GM23338 (cell line): Measurements from ENCODE around the gene HNRNPF. TPM values are rescaled to one million over a fixed set of nuclear protein-coding genes. Genes with fewer than 3 reads are reported as not detected.

Source experiments
- ATAC-seq: fragments of 200-7000 bp; cut with Tn5 transposase; 3 replicates; pipeline ENCODE4 v1.9.1; 2020
- DNase-seq: peaks from one replicate; pipeline ENCODE4 v3.0.0-alpha.2; 2015; ENCODE audit warnings: low spot score
- H2AFZ ChIP-seq: fragments of 200-600 bp; sonication (generic); 2 replicates; pipeline ENCODE4 v1.8.0; 2016; ENCODE audit warnings: antibody characterized with exemption, mild to moderate bottlenecking, moderate library complexity
- H3F3A ChIP-seq: fragments of 200-600 bp; sonication (generic); replicated peaks from 2 replicates; pipeline ENCODE4 v1.8.0; 2017; ENCODE audit warnings: antibody characterized with exemption, mixed run types, low read depth
- H3K27ac ChIP-seq: fragments of 200-600 bp; sonication (generic); 2 replicates; pipeline ENCODE4 v1.6.1; 2016; ENCODE audit warnings: low read depth
- H3K27me3 ChIP-seq: fragments of 200-600 bp; sonication (generic); 2 replicates; pipeline ENCODE4 v1.8.0; 2016; ENCODE audit warnings: mild to moderate bottlenecking, mixed run types, moderate library complexity; ENCODE audit not compliant: insufficient read depth
- H3K36me3 ChIP-seq: fragments of 200-600 bp; sonication (generic); 2 replicates; pipeline ENCODE4 v1.8.0; 2016; ENCODE audit warnings: mild to moderate bottlenecking; ENCODE audit not compliant: insufficient read depth
- H3K4me1 ChIP-seq: fragments of 200-600 bp; sonication (generic); 2 replicates; pipeline ENCODE4 v1.8.0; 2016; ENCODE audit warnings: mild to moderate bottlenecking, moderate library complexity; ENCODE audit not compliant: insufficient read depth
- H3K4me2 ChIP-seq: fragments of 200-600 bp; sonication (generic); 2 replicates; pipeline ENCODE4 v1.7.1; 2017; ENCODE audit warnings: mixed run types
- H3K4me3 ChIP-seq: fragments of 200-600 bp; sonication (generic); 2 replicates; pipeline ENCODE4 v1.6.1; 2016; ENCODE audit warnings: mixed run types
- H3K79me2 ChIP-seq: fragments of 200-600 bp; sonication (generic); replicated peaks from 2 replicates; pipeline ENCODE4 v1.8.0; 2017; ENCODE audit warnings: mild to moderate bottlenecking; ENCODE audit not compliant: insufficient read depth
- H3K9me2 ChIP-seq: fragments of 200-600 bp; sonication (generic); 2 replicates; pipeline ENCODE4 v1.8.0; 2017; ENCODE audit not compliant: insufficient read depth
- H4K20me1 ChIP-seq: fragments of 200-600 bp; sonication (generic); replicated peaks from 2 replicates; pipeline ENCODE4 v1.8.0; 2017; ENCODE audit warnings: mild to moderate bottlenecking; ENCODE audit not compliant: insufficient read depth
- H3K27ac Mint-ChIP-seq: 2 replicates; pipeline ENCODE4 v1.8.0; 2020; ENCODE audit warnings: inconsistent platforms, mild to moderate bottlenecking, moderate library complexity, mixed read lengths
- H3K27me3 Mint-ChIP-seq: 3 replicates; pipeline ENCODE4 v1.8.0; 2022; ENCODE audit warnings: low read depth, mild to moderate bottlenecking, moderate library complexity, mixed read lengths, inconsistent platforms; ENCODE audit not compliant: insufficient read depth, poor library complexity
- H3K36me3 Mint-ChIP-seq: 3 replicates; pipeline ENCODE4 v1.8.0; 2021; ENCODE audit warnings: low read depth, mild to moderate bottlenecking, inconsistent platforms, moderate library complexity, mixed read lengths
- H3K4me1 Mint-ChIP-seq: 3 replicates; pipeline ENCODE4 v1.8.0; 2020; ENCODE audit warnings: mild to moderate bottlenecking, inconsistent platforms, mixed read lengths
- H3K4me3 Mint-ChIP-seq: 3 replicates; pipeline ENCODE4 v1.8.0; 2021; ENCODE audit warnings: moderate library complexity, mild to moderate bottlenecking, inconsistent platforms, mixed read lengths
- H3K9me3 Mint-ChIP-seq: 3 replicates; pipeline ENCODE4 v1.8.0; 2020; ENCODE audit warnings: moderate library complexity, mild to moderate bottlenecking, inconsistent platforms, mixed read lengths
- CREB1 ChIP-seq: fragments of 250-450 bp; sonication (Bioruptor Pico); IDR thresholded peaks from 2 replicates; pipeline ENCODE4 v1.5.0; 2020; ENCODE audit warnings: low read depth, mild to moderate bottlenecking, moderate library complexity
- EZH2 ChIP-seq: fragments of 200-600 bp; sonication (generic); IDR thresholded peaks from one replicate; pipeline ENCODE4 v1.8.0; 2017; ENCODE audit warnings: antibody characterized with exemption, mild to moderate bottlenecking, low read depth; ENCODE audit not compliant: unreplicated experiment
- JUNB ChIP-seq: IDR thresholded peaks from one replicate; pipeline ENCODE4 v1.6.1; 2016; ENCODE audit warnings: antibody characterized with exemption; ENCODE audit not compliant: unreplicated experiment
- NANOG ChIP-seq: IDR thresholded peaks from 2 replicates; pipeline ENCODE4 v1.6.1; 2016; ENCODE audit warnings: antibody characterized with exemption, borderline replicate concordance
- STAT1 ChIP-seq: IDR thresholded peaks from one replicate; pipeline ENCODE4 v1.6.1; 2016; ENCODE audit warnings: antibody characterized with exemption; ENCODE audit not compliant: unreplicated experiment
- polyA plus RNA-seq: library from polyadenylated mRNA; unstranded; fragments of >200 nt; fragmentation: Nextera tagmentation; extraction: Ambion mirVana; gene quantifications from 2 replicates; pipeline ENCODE4 v1.2.1, GENCODE V29; 2016
- total RNA-seq: library from RNA; depleted of rRNA; stranded (reverse); fragments of >200 nt; shearing (Covaris generic); gene quantifications from 2 replicates; pipeline ENCODE4 v1.2.3, GENCODE V29; 2014
- TF ChIP-seq, protein P1 (sequence below): IDR thresholded peaks from 2 replicates; pipeline ENCODE4 v1.6.1; 2016; ENCODE audit warnings: antibody characterized with exemption
- TF ChIP-seq, protein P2 (sequence below): fragments of 250-450 bp; sonication (Bioruptor Pico); IDR thresholded peaks from 2 replicates; pipeline ENCODE4 v1.5.0; 2020; ENCODE audit warnings: mild to moderate bottlenecking, moderate library complexity

HNRNPF gene
- total and polyA plus RNA-seq, 2 experiments from 2014 or later, result 210 to 378 TPM

DNA sequence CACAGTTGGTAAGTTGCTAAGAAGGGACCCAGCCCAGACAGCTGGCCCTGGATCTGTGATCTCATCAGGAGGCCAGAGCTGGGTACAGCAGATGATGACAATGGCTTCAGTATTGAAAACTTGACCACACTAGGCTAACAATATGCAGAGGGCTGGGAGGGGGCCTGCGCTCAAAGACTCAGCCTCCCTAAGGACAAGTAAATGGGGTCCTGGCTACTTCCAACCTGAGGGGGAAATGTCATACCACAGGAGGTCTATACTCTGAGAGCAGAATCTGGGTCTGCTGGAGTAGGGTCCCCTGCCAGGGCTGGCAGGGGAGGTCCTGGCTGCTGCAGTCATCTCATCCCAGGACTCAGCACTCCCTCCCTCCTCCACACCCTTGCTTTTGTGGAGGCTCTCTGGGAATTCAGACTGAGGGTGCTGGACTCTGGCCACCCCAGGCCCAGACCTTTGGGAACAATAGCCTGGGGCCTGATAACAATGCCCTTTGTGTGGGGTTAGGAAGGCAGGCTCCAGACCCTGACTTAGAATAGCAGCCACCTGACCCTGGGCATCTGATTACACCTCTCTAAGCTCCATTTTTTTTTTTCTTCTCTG, 36.1 kb downstream of the HNRNPF start (continued):
- TF ChIP-seq, protein P1, sequence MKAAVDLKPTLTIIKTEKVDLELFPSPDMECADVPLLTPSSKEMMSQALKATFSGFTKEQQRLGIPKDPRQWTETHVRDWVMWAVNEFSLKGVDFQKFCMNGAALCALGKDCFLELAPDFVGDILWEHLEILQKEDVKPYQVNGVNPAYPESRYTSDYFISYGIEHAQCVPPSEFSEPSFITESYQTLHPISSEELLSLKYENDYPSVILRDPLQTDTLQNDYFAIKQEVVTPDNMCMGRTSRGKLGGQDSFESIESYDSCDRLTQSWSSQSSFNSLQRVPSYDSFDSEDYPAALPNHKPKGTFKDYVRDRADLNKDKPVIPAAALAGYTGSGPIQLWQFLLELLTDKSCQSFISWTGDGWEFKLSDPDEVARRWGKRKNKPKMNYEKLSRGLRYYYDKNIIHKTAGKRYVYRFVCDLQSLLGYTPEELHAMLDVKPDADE, result no peak
- TF ChIP-seq STAT1 (no peak), EZH2 (no peak), NANOG (no peak)

DNA sequence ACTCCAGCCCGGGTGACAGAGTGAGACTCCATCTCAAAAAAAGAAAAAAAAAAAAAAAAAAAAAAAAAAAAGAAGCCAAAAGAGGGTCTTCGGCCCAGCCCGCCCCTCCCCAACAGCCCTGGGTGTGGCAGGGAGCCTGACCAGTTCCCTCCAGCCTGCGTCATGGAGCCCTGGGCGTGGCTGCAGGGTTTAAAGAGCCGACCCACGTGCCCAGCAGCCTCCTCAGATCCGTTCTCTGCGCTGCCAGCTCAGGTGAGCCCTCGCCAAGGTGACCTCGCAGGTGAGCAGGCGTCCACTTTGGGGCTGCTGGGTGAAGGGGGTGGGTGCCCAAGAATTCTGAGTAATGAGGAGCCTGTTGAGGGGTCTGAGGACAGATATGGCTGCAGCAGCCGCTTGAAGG, 37.6 kb downstream of the HNRNPF start, which contains the start of gene FXYD4:
TSS of gene FXYD4 (plus strand) at position 219 of the 400 bp plus-strand sequence. CDS start 2,111 bp downstream, outside the sequence.
- Histone ChIP-seq H4K20me1 (no peaks in the 10 kb centered on the region), H3K4me3 (no peak within 1 kb of the TSS), H3K4me1 (no peaks in the 10 kb centered on the region; the same call in 1 of the 2 replicates), H3K4me2 (no peak within 1 kb of the TSS), H3K36me3 (no peaks in the 10 kb centered on the region), H3F3A (no peaks in the 10 kb centered on the region), H3K79me2 (no peaks in the 10 kb centered on the region), H2AFZ (no peak within 1 kb of the TSS), H3K9me2 (no peaks in the 10 kb centered on the region), H3K27ac (no peak within 1 kb of the TSS), H3K27me3 (no peaks in the 10 kb centered on the region)
- DNase-seq (no peak), ATAC-seq (no peak)
- no peaks in the 10 kb centered on the region for H3K9me3 Mint-ChIP-seq
- TF ChIP-seq CREB1 (CRISPR knock-in tag), result no peak
- TF ChIP-seq NANOG, result no peak
- TF ChIP-seq, protein P2, sequence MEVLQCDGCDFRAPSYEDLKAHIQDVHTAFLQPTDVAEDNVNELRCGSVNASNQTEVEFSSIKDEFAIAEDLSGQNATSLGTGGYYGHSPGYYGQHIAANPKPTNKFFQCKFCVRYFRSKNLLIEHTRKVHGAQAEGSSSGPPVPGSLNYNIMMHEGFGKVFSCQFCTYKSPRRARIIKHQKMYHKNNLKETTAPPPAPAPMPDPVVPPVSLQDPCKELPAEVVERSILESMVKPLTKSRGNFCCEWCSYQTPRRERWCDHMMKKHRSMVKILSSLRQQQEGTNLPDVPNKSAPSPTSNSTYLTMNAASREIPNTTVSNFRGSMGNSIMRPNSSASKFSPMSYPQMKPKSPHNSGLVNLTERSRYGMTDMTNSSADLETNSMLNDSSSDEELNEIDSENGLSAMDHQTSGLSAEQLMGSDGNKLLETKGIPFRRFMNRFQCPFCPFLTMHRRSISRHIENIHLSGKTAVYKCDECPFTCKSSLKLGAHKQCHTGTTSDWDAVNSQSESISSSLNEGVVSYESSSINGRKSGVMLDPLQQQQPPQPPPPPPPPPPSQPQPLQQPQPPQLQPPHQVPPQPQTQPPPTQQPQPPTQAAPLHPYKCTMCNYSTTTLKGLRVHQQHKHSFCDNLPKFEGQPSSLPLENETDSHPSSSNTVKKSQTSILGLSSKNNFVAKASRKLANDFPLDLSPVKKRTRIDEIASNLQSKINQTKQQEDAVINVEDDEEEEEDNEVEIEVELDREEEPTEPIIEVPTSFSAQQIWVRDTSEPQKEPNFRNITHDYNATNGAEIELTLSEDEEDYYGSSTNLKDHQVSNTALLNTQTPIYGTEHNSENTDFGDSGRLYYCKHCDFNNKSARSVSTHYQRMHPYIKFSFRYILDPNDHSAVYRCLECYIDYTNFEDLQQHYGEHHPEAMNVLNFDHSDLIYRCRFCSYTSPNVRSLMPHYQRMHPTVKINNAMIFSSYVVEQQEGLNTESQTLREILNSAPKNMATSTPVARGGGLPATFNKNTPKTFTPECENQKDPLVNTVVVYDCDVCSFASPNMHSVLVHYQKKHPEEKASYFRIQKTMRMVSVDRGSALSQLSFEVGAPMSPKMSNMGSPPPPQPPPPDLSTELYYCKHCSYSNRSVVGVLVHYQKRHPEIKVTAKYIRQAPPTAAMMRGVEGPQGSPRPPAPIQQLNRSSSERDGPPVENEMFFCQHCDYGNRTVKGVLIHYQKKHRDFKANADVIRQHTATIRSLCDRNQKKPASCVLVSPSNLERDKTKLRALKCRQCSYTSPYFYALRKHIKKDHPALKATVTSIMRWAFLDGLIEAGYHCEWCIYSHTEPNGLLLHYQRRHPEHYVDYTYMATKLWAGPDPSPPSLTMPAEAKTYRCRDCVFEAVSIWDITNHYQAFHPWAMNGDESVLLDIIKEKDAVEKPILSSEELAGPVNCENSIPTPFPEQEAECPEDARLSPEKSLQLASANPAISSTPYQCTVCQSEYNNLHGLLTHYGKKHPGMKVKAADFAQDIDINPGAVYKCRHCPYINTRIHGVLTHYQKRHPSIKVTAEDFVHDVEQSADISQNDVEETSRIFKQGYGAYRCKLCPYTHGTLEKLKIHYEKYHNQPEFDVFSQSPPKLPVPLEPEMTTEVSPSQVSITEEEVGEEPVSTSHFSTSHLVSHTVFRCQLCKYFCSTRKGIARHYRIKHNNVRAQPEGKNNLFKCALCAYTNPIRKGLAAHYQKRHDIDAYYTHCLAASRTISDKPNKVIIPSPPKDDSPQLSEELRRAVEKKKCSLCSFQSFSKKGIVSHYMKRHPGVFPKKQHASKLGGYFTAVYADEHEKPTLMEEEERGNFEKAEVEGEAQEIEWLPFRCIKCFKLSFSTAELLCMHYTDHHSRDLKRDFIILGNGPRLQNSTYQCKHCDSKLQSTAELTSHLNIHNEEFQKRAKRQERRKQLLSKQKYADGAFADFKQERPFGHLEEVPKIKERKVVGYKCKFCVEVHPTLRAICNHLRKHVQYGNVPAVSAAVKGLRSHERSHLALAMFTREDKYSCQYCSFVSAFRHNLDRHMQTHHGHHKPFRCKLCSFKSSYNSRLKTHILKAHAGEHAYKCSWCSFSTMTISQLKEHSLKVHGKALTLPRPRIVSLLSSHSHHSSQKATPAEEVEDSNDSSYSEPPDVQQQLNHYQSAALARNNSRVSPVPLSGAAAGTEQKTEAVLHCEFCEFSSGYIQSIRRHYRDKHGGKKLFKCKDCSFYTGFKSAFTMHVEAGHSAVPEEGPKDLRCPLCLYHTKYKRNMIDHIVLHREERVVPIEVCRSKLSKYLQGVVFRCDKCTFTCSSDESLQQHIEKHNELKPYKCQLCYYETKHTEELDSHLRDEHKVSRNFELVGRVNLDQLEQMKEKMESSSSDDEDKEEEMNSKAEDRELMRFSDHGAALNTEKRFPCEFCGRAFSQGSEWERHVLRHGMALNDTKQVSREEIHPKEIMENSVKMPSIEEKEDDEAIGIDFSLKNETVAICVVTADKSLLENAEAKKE (CRISPR knock-in tag), result no peak
- TF ChIP-seq STAT1, result no peak
- TF ChIP-seq JUNB, result no peak
- TF ChIP-seq, protein P1, result no peak
- no peak within 1 kb of the TSS for H3K4me3 Mint-ChIP-seq
- peaks cover 14% of the 10 kb centered on the region for H3K27me3 Mint-ChIP-seq
- no peak within 1 kb of the TSS for H3K27ac Mint-ChIP-seq
- H3K4me1 Mint-ChIP-seq, result peaks cover 18% of the 10 kb centered on the region
- H3K36me3 Mint-ChIP-seq, result no peaks in the 10 kb centered on the region
